ENCODE data around the gene ACTL7B.
"Not testable (repeated sequence)": the region's sequence is repeated elsewhere in the genome, so short reads cannot be mapped to it uniquely, and the experiment has no call there.

DNA sequence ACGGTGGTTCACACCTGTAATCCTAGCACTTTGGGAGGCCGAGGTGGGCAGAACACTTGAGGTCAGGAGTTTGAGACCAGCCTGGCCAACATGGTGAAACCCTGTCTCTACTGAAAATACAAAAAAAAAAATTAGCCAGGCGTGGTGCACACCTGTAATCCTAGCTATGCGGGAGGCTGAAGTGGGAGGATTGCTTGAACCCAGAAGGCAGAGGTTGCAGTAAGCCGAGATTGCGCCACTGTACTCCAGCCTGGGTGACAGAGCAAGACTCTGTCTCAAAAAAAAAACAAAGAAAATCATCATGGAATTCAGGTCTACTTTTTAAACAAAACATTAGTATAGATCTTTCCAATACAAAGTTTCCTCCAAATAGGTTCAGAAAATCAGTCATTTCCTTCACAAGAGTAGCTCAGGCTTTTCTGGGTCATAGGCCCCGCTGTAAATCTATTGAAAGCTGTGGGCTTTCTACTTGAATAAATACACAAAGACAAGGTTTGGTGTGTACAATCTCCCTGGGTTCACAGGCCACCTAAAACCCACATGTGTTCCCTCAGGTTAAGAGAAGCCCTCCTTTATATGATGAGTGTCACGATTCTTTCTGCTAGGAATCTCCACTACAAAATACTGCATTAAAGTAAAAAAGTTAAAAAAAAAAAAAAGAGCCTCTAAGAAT lies 43.4 kb upstream of the ACTL7B start:
- TF ChIP-seq, protein P1, sequence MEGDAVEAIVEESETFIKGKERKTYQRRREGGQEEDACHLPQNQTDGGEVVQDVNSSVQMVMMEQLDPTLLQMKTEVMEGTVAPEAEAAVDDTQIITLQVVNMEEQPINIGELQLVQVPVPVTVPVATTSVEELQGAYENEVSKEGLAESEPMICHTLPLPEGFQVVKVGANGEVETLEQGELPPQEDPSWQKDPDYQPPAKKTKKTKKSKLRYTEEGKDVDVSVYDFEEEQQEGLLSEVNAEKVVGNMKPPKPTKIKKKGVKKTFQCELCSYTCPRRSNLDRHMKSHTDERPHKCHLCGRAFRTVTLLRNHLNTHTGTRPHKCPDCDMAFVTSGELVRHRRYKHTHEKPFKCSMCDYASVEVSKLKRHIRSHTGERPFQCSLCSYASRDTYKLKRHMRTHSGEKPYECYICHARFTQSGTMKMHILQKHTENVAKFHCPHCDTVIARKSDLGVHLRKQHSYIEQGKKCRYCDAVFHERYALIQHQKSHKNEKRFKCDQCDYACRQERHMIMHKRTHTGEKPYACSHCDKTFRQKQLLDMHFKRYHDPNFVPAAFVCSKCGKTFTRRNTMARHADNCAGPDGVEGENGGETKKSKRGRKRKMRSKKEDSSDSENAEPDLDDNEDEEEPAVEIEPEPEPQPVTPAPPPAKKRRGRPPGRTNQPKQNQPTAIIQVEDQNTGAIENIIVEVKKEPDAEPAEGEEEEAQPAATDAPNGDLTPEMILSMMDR (IDR thresholded peaks at IDR 0.05) = not testable (repeated sequence)
- not testable (repeated sequence) for TF ChIP-seq ELF1 (IDR thresholded peaks at IDR 0.05); MXI1 (IDR thresholded peaks at IDR 0.05; ENCODE audit: low read depth, low read length); CHD2 (IDR thresholded peaks at IDR 0.05; ENCODE audit: low read length, partially characterized antibody); TCF12 (IDR thresholded peaks at IDR 0.05); EP300 (IDR thresholded peaks at IDR 0.05; ENCODE audit: borderline replicate concordance in 1 of 2, low read depth in 1 of 2, low read length in 1 of 2)
